ENCODE data around the gene TAS2R1.

- TF ChIP-seq, protein P1, sequence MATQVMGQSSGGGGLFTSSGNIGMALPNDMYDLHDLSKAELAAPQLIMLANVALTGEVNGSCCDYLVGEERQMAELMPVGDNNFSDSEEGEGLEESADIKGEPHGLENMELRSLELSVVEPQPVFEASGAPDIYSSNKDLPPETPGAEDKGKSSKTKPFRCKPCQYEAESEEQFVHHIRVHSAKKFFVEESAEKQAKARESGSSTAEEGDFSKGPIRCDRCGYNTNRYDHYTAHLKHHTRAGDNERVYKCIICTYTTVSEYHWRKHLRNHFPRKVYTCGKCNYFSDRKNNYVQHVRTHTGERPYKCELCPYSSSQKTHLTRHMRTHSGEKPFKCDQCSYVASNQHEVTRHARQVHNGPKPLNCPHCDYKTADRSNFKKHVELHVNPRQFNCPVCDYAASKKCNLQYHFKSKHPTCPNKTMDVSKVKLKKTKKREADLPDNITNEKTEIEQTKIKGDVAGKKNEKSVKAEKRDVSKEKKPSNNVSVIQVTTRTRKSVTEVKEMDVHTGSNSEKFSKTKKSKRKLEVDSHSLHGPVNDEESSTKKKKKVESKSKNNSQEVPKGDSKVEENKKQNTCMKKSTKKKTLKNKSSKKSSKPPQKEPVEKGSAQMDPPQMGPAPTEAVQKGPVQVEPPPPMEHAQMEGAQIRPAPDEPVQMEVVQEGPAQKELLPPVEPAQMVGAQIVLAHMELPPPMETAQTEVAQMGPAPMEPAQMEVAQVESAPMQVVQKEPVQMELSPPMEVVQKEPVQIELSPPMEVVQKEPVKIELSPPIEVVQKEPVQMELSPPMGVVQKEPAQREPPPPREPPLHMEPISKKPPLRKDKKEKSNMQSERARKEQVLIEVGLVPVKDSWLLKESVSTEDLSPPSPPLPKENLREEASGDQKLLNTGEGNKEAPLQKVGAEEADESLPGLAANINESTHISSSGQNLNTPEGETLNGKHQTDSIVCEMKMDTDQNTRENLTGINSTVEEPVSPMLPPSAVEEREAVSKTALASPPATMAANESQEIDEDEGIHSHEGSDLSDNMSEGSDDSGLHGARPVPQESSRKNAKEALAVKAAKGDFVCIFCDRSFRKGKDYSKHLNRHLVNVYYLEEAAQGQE (IDR thresholded peaks at IDR 0.05; ENCODE audit: low read depth), result no peak
- TF ChIP-seq YY1 (IDR thresholded peaks at IDR 0.05; ENCODE audit: low read depth), result no peak
These were observed 19.2 kb downstream of the TAS2R1 start for GRCh38 chr5:9610969-9611368.
